ENCODE measurements around the gene AGXT.

Gene AGXT

DNA sequence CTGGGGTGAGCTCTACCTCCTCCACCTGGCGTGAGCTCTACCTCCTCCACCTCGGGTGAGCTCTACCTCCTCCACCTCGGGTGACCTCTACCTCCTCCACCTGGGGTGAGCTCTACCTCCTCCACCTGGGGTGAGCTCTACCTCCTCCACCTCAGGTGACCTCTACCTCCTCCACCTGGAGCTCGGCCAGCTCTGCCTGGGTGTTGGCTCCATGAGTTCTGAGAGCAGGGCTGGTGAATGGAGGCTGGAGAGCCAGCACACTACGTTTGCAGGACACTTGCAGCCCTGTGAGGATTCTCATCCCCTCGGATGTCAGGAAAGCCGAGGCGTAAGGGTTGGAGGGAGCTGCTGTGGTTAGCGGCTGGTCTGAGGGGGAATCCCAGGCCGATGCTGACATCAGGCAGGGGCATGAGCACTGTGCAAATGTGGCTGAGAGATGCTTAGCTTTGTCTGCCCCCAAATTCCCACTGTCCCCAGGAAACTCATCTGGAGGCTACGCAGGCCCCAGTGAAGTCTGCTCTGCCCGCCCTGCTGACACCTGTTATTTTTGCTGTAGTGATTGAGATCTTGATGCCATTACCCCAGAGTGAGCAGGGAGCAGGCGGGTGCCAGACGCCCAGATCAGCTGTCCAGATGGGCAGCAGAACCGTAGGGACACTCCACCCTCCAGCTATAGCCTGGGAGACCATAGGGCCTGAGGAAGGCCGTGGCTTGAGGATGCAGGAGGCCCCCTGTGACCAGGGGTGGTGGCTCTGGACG is 40.8 kb downstream of the AGXT start:
- H3K4me3 ChIP-seq (ENCODE audit: low read length), result no peak overlapping the region
- TF ChIP-seq CTCF (conservative IDR thresholded peaks at IDR 0.05; ENCODE audit: low read depth, low read length), result no peak
- DNase-seq (ENCODE audit: low read depth), result no peak

DNA sequence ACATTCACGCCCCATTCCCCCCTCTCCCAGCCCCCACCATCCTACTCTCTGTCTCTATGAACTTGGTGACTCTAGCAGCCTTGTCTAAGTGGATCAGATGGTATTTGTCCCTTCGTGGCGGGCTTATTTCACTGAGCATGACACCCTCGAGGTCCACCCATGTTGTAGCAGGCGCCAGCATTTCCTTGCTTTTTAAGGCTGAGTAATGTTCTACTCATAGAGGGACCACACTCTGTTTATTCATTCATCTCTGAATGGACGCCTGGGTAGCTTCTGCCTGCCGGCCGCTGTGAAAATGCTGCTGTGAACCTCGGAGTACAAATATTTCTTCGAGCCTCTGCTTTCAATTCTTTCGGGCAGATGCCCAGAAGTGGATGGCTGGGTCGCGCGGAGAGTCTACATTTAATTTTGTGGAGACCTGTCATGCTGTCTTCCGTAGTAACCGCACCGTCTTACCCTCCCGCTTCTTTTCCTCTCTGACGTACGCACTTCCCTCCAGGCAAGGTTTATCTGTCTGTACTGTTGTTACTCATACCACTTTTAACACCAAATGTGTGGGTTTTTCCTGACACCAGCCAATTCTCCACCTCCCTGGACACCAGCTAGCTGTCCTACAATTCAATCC is 43.1 kb downstream of the AGXT start:
- no peak overlapping the region for H3K4me3 ChIP-seq (ENCODE audit: low read length)
- DNase-seq (ENCODE audit: low read depth), result no peak
- TF ChIP-seq CTCF (conservative IDR thresholded peaks at IDR 0.05; ENCODE audit: low read depth, low read length), result no peak

DNA sequence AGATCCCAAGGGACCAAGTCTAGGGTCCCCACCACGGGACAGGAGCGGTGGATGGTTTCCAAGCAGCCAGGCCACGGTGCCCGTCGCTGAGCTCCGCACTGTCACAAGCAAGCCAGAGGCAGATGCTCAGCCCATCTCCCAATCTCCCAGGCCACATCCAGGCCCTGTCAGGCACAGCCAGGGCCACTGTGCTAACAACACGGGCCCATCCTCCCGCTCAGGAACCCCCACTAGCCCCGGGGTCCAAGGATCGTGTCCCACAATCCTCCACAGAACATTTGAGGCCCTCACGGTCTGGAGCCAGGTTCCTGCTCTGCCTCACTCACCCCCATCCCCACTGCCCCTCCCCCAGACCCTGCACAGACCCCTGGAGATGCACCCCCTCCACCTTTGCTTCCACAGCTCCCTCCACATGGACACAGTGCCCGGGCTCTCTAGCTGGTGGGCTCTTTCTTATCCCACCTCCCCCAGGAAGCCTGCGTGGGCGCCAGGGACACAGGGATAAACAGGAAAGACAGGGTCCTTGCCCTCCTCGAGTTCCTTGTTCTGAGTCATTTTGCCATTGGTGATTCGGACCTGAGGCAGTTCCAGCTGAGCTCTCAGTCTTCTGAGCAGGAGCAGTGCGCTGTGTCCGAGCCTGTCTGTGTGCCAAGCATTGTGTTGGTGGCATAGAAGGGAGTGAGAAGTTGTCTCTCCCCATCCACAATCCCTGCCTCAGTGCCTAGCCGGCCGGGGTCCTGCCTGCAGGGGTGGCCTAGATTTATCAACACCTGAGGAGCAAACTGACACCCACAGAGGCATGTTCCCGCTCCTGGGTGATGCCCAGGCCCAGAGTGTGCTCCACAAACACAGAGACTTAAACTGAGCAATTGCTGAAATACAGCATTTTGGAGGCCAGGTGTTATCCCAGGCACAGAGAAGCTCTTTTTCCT is 44.5 kb downstream of the AGXT start:
- no peak for TF ChIP-seq CTCF (conservative IDR thresholded peaks at IDR 0.05; ENCODE audit: low read depth, low read length)
- H3K4me3 ChIP-seq (ENCODE audit: low read length), result no peak overlapping the region
- no peak for DNase-seq (ENCODE audit: low read depth)

GRCh38 chr2:240913810-240914644 is 45.4 kb downstream of the AGXT start:
- no peak for DNase-seq (ENCODE audit: low read depth)
- H3K4me3 ChIP-seq (ENCODE audit: low read length), result no peak overlapping the region

DNA sequence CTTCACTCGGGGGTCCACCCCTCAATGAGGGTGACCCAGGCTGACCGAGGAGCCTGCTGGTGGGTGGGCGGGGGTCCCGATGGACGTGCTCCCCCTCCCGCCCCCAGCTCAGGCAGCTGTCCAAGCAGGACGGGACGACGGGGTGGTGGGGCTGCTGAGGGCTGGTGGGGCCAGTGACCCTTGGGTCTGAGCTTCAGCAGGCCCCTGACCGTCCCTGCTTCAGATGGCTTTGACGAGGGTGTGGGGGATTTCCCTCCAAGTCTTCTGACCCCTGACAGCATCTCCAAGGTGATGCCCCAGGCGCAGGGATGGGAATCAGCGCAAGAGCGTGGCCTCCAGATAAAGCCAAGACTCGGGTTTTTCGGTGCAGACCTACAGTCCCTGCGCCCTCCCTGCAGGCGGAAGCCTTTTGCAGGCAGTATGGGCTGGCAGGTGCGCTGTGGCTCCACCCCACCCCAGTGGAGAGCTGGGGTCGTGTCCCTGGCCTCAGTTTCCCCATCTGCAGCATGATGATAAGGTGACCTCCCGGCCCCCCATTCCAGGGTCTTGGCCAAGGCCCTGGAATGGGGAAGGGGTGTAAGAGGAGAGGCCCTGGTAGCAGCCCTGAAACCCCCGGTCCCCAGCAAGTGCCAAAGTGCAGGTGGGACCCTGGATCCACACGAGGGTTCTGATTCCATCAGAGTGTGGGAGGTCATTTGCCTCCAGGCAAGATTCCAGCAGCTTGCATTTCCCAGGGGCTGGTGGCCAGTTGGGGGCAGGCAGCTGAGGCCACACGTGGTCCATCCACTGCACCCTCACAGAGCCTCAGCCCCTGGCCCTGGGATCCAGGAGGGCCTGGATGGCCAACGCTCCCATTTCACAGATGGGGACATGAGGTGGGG is 46.3 kb downstream of the AGXT start:
- no peak for DNase-seq (ENCODE audit: low read depth)
- TF ChIP-seq CTCF (conservative IDR thresholded peaks at IDR 0.05; ENCODE audit: low read depth, low read length), result no peak

More at GRCh38 chr2:240913810-240914644, 45.4 kb downstream of the AGXT start:
- TF ChIP-seq CTCF (conservative IDR thresholded peaks at IDR 0.05; ENCODE audit: low read depth, low read length), result peak; percentile 94

More for the DNA sequence above, 46.3 kb downstream of the AGXT start:
- H3K4me3 ChIP-seq (ENCODE audit: low read length), result no peak overlapping the region

Measured in retinal pigment epithelial cell (primary cell).